Activated CD8-positive, alpha-beta memory T cell treated with anti-CD3 and anti-CD28 coated beads, Interleukin-2, amount 50 U/mL, for 4 hours (primary cell): ENCODE data around the gene SMURF1.

Experiments used
- DNase-seq: peaks from one replicate; pipeline ENCODE4 v3.0.0-alpha.2; 2020

SMURF1 gene

GRCh38 chr7:99096124-99096887 is 47.6 kb downstream of the SMURF1 start:
- DNase-seq, result no peak

GRCh38 chr7:99095698-99096097 is 48.2 kb downstream of the SMURF1 start:
- DNase-seq, result no peak

- DNase-seq, result no peak
These were observed 49.5 kb downstream of the SMURF1 start for GRCh38 chr7:99094401-99094800.

- DNase-seq, result no peak
These were observed 51.7 kb downstream of the SMURF1 start for GRCh38 chr7:99092064-99092720.

- no peak for DNase-seq
These were observed 53.0 kb downstream of the SMURF1 start for GRCh38 chr7:99090771-99091542.

GRCh38 chr7:99089914-99090629 is 53.8 kb downstream of the SMURF1 start:
- no peak for DNase-seq

GRCh38 chr7:99086944-99087343 is 57.0 kb downstream of the SMURF1 start:
- DNase-seq, result no peak

- DNase-seq, result no peak
These were observed 57.4 kb downstream of the SMURF1 start for GRCh38 chr7:99086532-99086931.

GRCh38 chr7:99083733-99084132 is 60.2 kb downstream of the SMURF1 start:
- no peak for DNase-seq

- DNase-seq, result no peak
These were observed 60.7 kb downstream of the SMURF1 start for GRCh38 chr7:99083068-99083651.

- no peak for DNase-seq
These were observed 63.2 kb downstream of the SMURF1 start for GRCh38 chr7:99080679-99081078.

- DNase-seq, result no peak
These were observed 64.8 kb downstream of the SMURF1 start for GRCh38 chr7:99079104-99079503.

- DNase-seq, result no peak
These were observed 65.5 kb downstream of the SMURF1 start for GRCh38 chr7:99078416-99078815.

GRCh38 chr7:99076615-99077014 is 67.3 kb downstream of the SMURF1 start:
- DNase-seq, result no peak

- DNase-seq, result no peak
These were observed 70.0 kb downstream of the SMURF1 start for GRCh38 chr7:99073839-99074446.

GRCh38 chr7:99072126-99072525 is 71.8 kb downstream of the SMURF1 start:
- no peak for DNase-seq

GRCh38 chr7:99070361-99070760 is 73.5 kb downstream of the SMURF1 start:
- DNase-seq, result no peak

- no peak for DNase-seq
These were observed 82.7 kb downstream of the SMURF1 start for GRCh38 chr7:99061001-99061776.

GRCh38 chr7:99054781-99055180 is 89.1 kb downstream of the SMURF1 start:
- DNase-seq, result no peak

GRCh38 chr7:99050971-99051370 is 92.9 kb downstream of the SMURF1 start:
- DNase-seq, result no peak

- no peak for DNase-seq
These were observed 96.3 kb downstream of the SMURF1 start for GRCh38 chr7:99047526-99048077.
